Kidney glomerular epithelial cell (primary cell): ENCODE results near the gene HSDL1.
A peak's percentile ranks its signal among the peaks of the same experiment; 100 is the strongest.

ENCODE experiments used
- DNase-seq: peaks from one replicate; lab custom pipeline; 2025; lab: John Stamatoyannopoulos, UW

HSDL1 gene

DNA sequence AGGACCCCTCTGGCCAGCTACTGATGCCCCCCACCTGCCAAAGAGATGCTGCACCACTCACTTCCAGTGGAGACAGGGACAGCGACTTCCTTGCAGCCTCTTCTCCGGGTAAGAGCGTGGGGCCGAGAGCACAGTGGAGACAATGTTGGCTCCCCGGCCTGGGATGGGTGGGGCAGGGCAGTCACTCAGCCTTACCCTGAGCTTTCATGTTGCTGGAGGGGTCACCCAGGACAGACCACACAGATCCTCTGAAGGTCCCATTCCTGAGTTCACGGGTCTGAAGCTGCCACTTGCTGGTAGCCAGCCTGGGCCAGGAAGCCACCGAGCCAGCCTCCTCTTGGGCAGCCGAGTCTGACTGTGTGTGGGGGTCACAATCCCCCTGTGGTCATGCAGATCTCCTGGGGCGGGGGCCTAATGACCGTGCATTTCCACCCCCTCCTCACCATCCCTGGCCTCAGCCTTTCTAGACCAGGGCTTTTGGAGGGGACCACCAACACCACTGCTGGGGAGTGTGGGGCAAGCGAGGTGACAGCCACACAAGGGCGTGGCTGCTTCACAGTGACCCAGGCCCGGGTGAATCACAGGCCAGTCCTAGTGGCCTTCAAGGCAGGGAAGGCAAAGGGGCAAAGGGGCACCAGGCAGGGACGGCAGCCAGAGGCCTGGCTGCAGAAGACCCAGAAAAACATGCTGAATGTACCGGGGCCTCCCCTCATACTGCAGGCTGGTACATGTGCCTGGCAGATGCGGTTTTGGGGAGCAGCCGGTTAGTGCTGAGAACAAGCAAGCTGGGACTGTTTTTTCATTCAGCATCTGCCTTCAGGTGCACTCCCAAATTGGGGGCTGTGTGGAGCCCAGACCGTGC is 31.4 kb upstream of the HSDL1 start:
- no peak for DNase-seq

DNA sequence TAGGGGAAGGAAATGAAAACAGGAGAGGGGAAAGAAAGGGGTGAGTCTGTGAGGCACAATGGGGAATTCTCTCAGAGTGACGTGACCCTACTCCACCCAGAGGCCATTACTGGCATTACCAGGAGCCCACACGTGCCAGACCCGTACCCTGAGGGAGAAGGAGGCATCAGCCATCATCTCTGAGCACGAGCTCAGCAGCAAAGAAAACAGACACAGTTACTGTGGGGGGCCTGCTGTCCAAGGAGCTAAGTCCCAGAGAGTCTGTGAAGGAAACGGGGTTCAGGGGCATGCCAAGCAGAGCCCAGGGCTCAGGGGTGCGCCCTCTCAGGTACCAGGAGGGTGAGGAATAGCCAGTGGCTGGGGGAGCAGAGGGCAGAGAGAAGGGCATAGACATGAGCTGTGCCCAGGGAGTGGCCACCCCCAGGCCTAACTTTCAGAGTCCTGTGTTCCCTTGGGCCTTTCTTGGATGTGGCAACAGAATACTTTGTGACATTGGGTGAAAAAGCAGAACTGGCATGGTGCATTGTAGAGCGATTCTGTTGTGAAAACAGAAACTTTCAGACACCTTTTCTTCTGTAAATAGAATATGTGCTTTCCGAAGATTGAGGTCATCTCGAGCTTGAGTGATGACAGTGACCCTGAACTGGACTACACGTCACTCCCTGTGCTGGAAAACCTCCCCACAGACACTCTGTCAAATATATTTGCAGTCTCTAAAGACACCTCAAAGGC is 30.5 kb upstream of the HSDL1 start:
- peak; percentile 3 for DNase-seq

DNA sequence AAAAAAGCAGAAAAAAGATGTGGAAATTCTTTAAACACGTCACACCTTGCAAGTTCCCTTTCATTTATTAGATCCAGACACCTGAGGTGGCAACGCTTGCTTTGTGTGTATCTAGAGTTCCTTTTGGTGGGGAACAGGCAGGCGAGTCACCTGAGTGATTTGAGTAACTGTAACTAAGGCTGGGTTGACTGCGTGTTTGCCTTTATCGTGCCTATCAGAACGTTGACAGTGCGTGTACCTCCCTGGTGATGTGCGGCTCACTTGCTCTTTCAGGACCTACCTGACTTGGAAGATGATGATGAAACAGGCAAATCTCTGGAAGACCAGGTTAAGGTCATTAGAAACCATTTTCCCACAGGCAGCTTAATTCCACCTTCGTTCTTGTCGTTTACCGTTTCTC is 29.4 kb upstream of the HSDL1 start:
- DNase-seq = no peak

DNA sequence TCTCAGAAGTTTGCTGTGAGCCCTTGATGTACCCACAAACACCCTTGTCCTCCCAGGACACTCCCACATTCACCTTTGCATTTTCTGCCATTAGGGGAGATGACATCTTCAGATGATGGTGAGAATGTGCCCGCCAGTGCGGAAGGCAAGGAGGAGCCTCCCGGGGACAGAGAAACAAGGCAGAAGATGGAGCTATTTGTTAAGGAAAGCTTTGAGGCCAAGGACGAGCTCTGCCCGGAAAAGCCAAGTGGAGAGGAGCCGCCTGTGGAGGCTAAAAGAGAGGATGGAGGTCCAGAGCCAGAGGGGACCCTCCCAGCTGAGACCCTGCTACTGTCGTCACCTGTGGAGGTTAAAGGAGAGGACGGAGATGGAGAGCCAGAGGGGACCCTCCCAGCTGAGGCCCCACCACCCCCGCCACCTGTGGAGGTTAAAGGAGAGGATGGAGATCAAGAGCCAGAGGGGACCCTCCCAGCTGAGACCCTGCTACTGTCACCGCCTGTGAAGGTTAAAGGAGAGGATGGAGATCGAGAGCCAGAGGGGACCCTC is 24.9 kb upstream of the HSDL1 start:
- DNase-seq = no peak

DNA sequence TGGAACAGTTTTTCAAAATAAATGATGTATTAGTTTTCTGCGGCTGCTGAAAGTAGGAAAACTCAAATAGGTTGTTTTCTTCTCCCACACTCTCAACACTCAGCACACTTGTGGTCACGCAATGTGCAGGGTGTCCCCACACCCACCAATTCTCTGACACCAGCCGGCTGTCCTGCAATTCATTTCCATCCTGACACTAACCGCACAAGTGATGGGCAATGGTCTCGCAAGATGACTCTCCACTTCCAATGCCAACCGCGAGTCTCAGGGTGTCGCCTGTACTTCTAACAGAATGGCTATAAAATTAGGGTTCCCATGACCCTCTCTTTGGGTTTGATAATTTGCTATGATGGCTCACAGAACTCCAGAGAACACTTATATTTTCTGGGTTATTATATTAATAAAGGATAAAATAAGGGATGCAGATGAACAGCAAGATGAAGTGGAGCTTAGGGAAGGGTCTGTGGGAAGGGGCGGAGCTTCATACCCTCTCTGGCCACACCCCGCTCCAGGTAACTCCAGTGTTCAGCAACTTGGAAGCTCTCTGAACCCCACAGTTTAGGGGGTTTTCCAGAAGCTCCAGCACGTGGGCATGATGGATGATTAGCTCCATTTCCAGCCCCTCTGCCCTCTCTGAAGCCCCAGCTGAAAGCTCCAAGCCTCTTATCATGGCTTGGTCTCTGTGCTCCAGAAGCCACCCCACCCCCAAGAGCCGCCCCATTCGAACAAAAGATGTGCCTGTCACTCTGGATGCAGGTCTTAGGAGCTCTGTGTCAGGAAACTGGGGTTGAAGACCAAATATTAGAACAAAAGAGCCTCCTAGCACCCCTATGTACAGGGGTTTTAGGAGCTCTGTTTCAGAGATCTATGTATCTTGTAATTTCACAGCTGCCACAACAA is 22.1 kb upstream of the HSDL1 start:
- no peak for DNase-seq

DNA sequence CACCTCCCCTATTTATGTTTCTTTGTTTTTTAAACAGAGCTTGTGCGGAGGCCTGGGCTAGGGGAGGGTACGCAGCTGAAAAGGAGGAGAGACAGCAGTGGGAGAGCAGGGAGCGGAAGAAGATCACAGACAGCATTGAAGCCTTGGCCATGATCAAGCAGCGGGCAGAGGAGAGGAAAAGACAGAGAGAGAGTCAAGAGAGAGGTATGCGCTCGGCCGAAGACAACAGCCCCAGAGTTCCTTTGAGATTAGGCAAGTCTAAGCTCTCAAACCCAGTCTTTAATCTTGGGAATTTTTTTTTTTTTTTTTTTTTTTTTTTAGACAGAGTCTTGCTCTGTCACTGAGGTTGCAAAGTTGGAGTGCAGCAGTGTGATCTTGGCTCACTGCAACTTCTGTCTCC is 20.8 kb upstream of the HSDL1 start:
- DNase-seq = no peak

DNA sequence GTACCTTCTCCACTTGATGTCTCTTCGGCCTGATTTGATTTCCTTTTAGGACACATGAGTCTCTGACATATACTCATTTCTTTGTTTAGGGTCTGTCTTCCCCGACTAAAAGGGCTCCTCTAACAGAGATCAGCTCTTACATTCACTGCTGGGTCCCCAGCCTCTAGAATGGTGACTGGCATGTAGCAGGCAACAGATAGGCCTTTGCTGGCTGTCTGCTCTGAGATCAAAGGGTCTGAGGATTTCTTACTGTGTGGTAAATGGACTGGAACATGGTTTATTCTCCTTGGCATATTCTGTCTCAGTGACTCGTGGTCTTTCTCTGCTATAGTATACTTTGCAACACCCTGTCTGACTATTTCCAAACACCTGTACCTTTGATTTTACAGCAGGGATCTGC is 16.8 kb upstream of the HSDL1 start:
- no peak for DNase-seq

DNA sequence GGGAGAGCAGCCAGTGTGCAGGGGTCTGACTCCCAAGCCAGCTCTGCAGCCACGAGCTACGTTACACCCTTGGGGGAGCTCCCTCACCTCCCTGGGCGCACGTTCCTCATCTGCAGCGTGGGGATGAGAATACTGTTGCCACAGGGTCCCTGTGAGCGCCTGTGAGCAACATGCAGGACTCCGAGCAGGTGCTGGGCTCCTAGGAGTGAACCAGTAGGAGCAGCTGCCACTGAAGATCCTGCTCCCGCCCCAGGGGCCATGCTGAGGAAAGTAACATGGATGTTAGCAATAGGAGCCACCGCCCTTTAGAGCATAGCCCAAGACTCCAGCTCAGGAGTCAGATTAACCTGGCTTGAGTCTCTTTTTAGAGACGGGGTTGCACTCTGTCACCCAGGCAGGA is 16.1 kb upstream of the HSDL1 start:
- DNase-seq = no peak

DNA sequence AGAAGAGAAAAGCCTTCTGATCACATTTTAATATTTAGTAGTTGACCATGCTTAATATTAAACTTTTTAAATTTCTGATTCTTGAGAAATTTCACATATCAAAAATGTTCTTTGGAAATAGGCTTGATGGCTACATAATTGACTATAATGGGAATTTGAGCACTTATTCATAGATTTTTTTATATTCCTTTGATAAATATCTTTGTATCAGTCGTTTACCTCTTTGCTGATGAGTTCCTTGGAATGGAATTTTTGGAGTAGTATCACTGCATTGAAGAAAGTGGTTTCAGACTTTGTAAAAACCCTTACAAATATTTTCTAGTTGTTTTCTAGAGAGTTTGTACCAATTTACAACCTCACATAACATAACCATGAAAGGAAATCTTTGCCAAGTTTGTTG is 14.8 kb upstream of the HSDL1 start:
- no peak for DNase-seq

DNA sequence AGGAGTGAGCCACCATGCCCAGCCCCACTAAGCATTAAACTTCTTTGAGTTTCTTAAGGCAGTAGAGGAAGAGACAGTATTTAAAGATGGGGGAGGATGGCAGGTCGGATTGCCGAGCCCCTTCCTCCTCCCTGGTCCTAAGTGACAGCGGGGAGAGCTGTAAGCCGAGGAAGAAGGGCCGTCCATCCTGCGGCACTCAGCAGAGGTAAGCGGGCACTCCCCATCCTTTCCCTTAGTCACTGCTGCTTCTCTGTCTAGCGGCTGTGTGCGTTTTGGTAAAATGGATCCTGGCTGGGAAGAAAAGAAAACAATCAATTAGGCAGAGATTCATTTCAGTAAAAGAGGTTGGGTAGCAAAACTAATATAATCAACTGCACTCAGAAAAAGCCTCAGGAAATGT is 14.0 kb upstream of the HSDL1 start:
- DNase-seq = no peak

DNA sequence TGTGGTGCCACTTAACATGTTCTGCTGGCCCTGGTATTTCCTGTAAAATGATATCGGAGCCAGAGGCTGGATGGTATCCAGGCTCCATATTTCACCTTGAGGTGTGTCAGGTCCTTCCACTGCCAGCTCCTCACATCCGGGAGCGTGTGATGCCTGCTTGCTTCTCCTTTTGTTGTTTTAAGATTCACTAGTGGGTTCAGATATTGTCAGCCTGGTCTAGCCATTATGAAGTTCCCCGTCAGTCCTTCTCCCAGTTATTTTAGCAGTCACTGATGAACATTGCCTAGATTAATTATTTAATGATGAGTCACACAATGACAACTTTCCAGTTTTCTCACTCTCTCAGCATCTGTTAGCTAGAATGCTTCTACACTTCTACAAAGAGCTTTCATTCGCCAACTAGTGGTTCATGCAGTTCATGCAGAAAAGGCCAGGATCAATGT is 11.4 kb upstream of the HSDL1 start:
- peak; percentile 92 for DNase-seq

DNA sequence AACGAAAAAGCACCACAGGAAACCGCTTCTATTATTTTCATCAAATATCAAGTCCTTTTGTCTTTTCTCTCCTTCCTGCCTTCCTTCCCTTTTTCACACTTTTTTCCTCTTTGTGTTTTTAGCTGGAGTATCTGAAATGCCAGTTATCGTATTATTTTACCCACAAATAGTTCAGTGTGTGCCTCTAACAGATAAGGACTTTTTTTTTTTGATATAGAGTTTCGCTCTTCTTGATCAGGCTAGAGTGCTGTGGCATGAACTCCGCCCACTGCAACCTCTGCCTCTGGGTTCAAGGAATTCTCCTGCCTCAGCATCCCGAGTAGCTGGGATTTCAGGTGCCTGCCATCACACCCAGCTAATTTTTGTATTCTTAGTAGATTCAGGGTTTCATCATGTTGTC is 10.8 kb upstream of the HSDL1 start:
- no peak for DNase-seq

DNA sequence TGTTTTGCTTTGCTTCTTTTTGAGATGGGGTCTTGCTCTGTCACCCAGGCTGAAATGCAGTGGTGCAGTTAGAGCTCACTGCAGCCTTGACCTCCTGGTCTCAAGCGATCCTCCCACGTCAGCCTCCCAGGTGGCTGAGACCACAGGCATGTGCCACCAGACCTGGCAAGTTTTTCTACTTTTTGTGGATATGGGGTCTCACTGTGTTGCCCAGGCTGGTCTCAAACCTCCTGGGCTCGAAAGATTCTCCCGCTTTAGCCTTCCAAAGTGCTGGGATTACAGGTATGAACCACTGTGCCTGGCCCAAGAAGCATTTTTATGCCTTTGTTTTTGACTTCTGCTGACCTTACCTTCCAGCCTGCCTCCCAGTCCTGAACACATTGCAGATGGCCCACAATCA is 10.2 kb upstream of the HSDL1 start:
- DNase-seq = no peak

DNA sequence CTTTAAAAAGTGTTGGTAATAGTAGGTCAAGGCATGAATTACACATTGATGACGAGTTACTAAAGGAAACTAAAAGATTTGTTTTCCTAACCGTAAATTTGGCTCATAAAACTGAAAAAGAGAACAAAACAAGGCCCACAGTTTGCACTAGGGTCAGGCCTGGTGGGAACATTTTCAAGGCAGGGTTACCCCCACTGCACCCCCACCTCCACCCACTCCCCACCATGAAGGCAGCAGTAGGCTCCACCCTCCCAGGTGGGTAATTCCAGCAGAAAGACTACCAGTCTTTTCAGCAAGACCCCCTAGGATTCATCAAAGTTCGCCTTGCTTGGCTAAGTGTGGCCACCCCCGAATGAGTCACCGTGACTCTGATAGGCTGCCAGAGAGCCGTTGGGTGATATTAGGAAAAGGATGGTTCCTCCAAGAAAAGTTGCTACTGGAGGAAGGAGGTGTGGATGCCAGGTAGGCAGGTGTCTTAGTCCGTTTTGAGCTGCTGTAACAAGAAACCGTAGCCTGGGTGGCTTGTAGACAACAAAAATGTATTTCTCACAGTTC is 8.8 kb upstream of the HSDL1 start:
- no peak for DNase-seq

DNA sequence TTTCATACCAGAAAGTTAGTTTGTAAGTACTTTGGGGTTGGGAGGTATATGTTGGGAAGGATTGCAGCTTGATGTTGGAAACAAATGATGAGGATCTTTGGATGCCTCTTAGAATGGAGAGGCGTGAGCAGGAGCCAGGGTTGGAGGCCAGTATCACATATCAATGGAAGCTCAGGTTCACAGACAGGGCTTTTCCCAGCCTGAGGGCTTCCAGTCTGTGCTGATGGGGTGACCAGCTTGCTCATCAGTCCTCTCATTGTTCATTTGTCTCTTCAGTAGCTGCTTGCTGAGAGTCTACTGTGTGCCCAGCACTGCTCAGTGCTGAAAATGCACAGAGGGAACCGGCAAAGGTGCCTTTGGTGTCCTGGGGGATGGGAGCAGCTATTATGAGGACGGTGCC is 5.9 kb upstream of the HSDL1 start:
- no peak for DNase-seq

DNA sequence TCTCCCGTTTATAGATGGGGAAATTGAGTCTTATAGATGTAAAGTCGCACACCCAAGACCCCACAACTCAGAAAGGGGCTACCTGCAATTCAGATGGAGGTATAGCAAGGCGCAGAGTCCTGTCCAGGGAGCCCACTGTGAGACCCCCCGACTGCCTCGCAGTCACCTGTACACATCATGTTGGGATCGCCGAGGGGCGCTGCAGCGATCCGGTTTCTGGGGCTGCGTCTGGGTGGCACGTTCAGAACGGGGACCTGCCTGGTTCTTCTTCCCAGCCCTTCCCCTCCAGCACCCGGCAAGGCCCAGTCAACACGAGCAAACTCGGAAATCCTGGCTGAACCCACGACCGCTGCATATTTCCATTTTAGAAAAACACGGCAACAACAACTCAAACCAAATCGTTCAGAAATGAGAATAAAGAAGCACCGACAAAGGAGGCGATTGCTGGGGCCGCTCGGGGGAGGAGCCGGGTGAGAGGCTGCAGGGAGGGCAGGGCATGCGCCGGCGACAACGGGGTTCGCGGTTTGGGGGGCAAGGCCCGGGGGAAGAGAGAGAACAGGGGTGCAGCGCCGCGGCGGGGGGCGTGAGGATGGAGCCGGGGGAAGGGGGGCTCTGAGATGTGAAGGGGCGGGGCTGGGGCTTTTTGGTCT is 643 bp downstream of the HSDL1 start:
- DNase-seq = no peak

DNA sequence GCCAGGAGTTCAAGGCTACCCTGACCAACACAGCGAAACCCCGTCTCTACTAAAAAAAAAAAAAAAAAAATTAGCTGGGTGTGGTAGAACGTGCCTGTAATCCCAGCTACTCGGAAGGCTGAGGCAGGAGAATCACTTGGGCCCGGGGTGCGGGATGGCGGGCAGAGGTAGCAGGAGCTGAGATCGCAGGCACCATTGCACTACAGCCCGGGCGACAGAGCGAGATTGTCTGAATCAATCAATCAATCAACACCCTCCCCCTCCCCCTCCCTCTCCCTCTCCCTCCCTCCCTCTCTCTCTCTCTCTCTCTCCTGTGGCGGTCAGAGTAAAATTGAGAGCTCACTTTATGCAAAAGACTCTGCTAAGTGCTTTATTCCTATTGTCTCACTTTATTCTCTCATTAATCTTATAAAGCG is 1.2 kb downstream of the HSDL1 start:
- no peak for DNase-seq

DNA sequence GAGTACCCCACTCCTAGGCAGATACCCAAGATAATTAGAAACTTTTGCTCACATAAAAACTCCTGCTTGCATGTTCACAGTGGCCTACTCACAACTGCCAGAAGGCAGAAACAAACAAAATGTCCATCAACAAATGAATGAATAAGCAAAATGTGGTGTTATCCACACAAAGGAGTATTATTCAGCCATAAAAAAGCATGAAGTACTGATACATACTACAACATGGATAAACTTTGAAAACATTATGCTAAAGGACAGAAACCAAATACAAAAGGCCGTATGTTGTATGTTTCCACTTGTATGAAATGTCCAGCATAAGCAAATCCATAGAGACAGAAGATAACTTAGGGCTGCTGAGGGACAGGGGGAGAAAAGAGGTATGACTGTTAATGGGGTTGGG is 1.9 kb downstream of the HSDL1 start:
- no peak for DNase-seq

DNA sequence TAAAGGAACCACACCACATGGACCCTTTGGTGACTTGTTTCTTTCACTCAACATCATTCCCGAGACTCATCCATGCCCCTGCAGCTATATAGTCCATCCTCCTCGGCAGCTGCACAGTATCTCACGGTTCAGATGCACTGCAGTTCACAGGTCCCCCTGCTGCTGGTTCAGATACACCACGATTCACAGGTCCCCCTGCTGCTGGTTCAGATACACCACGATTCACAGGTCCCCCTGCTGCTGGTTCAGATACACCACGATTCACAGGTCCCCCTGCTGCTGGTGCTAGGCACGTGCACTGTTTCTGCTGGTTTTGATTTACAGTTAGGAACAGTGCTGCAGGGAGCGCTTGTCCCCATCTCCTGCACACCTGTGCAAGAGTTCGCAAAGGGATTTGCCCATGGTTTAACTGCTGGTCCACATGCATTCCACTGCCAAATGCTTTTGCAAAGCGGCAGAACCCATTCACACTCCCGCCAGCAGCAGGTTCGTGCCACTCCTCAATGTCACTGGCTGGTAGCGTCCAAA is 3.8 kb downstream of the HSDL1 start:
- DNase-seq = no peak

DNA sequence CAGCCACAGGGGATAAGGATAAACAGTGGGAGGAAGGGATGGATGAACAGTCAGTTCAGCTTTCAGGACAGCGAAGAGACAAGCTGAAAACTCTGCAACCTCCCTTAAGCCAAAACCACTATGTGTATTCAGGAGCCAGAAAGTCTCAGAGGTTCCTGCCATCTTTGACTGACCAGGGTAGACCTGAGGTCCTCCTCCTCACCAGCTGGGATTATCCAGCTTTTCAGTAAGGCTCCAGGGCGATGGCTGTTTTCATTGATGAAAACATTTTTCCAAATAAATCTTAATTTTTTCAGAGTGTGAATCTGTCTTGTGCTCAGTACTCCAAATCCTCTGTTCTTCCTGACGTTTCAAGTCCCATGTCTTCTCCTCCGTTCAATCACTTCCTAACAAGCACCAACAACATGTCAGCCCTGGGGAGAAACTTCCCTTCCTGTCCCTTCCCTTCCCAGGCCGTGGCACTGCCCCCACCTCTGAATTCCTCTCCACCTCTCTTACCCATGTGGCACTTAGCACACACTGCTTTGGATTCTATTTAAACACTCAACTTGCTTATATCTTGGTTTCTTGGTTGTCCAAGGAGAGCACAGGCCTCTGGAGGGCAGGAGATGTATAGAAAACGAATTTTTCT is 5.2 kb downstream of the HSDL1 start:
- no peak for DNase-seq
